GM18526 (cell line): Measurements from ENCODE around the gene PRR5.

Source experiments
- POLR2A ChIP-seq: IDR thresholded peaks from 3 replicates; pipeline ENCODE4 v1.6.1; 2011; ENCODE audit not compliant: insufficient read length; ENCODE audit errors: extremely low read depth

PRR5 gene

GRCh38 chr22:44701187-44701790 lies 715 bp upstream of the PRR5 start:
- no peak for TF ChIP-seq POLR2A

GRCh38 chr22:44702479-44703198 lies 635 bp downstream of the PRR5 start:
- no peak for TF ChIP-seq POLR2A

DNA sequence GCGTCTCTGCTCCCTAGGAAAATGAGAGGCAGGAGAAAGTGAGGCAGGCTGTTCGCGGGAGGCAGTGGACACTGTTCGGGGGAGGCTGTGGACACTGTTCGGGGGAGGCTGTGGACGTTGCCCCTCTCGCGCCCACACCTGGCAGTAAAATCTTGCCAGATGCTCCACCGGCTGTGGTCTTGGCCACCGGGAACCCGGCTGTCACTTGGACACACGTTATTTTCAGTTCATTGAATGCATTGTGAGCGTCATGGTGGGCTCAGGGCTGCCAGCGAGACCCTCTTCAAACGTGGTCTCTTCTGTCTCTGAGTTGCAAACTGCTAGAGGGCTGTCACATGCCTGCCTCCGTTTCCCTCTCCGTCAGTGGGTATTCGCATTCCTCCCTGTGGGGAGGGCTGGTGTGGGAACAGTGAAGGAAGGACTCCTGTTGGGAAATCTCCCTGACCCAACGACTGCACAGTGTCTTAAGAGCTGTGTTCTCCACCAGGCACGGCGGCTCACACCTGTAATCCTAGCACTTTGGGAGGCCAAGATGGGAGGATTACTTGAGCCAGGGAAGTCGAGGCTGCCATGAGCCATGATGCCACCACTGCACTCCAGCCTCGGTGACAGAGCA lies 1.4 kb downstream of the PRR5 start:
- TF ChIP-seq POLR2A: no peak

DNA sequence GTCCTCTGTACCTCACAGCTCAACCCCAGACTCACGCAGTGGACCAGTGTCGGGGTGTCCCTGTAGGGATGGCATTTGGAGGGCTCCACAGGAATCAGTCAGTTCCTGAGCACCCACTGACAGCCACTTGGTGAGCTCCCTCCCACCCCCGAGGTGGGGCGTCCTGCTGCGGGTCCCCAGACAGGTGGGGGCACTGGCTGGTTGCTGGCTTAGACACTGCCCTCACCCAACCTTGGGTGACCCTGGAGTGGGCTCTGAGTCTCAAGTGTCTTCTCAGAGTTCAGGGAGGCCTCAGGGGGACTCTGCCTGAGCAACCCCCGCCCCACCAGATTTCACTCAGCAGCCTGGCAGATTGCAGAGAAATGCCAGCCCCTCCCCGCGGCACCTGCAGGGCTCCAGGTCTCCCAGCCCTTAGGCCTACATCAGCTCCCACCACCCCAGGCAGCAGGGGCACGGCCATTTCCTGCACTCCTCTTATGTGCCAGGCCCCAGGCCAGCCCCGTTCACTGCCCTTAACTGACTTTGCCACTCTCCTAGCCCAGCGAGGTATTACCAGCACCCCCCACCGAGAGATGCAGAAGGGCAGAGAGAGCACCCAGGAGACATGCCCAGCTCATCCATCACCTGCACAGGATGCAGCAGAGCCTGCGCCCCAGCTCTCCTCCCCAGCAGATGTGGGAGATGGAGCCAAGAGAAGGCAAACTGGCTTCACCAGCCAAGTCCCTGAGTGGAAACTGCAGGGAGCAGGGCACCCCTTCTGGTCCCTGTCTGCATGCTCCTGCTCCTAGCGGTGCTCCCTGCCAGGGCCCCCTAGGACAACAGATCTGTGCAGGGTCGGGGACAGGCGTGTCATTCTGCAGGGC lies 2.4 kb downstream of the PRR5 start:
- TF ChIP-seq POLR2A: no peak

- no peak for TF ChIP-seq POLR2A
Measured at GRCh38 chr22:44705022-44705297, 3.0 kb downstream of the PRR5 start.

DNA sequence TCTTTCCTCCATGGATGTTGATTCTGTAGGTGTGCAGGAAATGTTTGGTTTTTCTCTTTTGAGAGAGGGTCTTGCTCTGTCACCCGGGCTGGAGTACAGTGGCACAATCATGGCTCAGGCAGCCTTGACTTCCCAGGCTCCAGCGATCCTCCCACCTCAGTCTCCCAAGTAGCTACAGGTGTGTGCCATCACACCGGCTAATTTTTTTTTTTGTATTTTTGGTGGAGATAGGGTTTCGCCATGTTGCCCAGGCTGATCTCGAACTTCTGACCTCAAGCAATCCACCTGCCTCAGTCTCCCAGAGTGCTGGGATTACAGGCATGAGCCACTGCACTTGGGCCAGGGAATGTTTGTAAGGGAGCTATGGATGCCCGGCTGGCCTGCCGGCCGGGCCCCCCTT lies 4.5 kb downstream of the PRR5 start:
- no peak for TF ChIP-seq POLR2A

DNA sequence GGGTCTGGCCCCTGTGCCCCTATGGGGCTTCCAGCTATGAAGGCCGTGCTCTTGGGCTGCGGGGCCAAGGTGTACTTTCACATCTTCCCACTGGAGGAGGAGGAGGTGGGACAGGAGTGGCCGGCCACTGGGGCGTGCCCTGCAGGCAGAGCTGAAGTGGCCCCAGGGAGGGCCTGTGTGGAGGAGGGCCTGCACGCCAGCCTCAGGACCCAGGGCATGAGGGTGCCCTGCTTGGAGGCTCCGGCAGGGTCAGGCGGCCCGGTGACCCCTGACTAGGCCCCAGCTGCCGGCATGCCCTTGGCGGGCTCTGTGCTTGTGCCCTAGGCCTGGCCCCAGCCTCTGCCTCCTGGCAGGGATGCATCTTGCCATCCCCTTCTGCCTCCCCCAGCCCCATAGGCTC lies 5.2 kb downstream of the PRR5 start:
- TF ChIP-seq POLR2A: no peak

DNA sequence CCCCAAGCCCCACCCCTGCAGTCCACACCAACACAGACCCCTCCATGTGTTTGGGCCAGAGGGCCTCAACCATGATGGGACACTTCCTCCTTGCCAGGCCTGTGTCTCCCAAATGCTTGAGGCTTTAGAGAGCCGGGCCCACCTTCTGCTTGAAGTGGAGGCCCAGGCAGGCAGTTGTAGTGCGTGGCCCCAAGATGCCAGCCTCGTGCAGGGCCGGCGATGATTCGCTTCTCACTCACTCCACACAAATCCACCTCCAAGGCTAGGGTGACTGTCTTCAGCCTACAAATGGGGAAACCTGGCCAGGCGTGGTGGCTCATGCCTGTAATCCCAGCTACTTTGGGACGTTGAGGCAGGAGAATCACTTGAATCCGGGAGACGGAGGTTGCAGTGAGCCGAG lies 5.7 kb downstream of the PRR5 start:
- no peak for TF ChIP-seq POLR2A

GRCh38 chr22:44709881-44710392 lies 7.9 kb downstream of the PRR5 start:
- TF ChIP-seq POLR2A: no peak

DNA sequence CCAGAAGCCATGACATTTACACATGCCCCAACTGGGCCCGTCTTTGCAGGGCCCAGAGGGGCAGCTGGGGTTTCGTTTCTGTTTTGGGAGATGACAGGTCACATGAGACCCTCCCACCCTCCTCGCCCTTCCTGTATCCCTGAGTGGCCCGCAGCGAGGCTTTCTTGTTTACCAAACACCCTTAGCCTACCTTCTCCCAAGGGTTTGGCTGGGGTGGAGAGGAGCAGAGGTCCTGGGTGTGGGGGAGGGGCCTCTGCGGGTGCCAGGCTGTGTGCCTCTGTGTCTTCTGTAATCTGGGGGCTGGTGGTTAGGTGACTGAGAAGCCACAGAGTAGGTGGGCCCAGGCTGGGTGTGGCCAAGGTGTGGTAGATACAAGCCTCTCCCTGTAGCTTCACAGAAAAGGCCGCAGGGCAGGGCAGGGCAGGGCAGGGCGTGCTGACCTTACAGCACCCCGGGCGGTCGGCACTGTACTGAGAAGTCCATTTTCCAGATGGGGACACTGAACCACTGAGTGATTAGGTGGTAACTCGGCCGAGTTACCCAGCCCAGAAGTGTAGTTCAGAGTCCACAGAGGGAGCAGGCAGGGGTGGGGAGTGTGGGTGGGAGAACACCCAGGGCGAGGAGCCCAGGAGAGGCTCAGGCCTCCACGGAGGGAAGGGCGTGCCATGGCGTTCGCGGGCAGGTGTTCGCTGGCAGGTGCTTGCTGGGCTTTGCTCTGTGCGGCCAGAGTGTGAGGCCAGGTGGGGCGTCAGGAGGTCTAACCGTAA lies 8.7 kb downstream of the PRR5 start:
- TF ChIP-seq POLR2A: no peak

GRCh38 chr22:44711241-44711560 lies 9.2 kb downstream of the PRR5 start:
- TF ChIP-seq POLR2A: no peak

DNA sequence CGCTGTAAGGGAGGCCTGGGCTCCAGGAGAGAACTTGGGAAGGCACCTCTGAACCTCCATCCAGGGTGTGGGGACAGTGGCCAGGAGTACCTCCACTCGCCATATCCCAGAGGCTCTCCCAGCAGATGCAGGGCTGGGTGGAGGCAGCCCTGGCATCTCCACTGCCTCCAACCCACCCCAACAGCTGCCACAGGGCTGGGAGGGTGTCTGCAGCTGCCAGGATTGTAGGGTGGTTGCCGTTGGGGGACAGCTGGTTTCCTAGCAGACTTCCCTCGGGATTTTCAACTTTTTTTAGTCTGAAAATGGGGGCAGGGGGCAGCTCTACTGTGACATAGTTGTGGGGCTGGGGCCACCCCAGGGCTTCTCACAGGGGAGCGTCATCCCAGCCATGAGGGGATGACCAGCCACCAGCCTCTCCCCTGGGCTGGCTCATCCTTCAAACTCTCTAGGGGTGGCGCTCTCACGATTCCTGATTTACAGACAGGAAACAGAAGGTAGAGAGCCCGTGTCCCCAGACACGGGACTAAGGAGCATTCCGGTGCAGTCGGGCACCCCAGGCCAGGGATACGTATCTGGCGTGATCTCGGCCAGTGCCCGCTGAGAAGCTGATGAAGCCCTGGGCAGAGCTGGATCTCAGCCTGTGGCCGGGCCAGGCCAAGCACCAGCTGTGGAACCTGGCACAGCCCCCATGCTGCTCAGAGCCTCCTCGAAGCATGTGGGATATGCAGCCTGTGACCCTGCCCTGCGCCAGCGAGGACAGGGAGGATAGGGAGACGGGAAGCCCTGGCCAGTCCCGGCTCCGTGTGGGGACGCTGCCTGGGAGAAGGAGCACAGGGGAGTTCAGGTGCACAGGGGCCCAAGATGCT lies 9.9 kb downstream of the PRR5 start:
- no peak for TF ChIP-seq POLR2A

DNA sequence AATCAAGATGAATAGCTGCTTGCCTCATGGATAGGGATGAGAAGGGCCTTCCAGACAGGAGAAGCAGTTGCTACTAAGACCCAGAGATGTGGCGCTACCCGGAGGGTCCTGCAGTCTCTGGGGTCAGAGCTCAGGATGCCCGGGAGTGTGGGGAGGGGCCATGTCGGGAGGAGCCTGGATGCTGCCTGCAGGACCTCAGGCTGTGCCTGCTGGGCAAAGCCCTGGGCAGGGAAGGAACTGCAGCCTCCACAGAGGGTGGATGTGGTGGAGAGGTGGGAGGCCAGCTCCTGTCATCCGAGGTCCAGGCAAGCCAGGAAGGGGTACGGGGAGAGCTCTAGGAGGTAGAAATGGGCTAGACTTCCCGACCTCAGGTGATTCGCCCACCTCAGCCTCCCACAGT lies 11.0 kb downstream of the PRR5 start:
- no peak for TF ChIP-seq POLR2A

DNA sequence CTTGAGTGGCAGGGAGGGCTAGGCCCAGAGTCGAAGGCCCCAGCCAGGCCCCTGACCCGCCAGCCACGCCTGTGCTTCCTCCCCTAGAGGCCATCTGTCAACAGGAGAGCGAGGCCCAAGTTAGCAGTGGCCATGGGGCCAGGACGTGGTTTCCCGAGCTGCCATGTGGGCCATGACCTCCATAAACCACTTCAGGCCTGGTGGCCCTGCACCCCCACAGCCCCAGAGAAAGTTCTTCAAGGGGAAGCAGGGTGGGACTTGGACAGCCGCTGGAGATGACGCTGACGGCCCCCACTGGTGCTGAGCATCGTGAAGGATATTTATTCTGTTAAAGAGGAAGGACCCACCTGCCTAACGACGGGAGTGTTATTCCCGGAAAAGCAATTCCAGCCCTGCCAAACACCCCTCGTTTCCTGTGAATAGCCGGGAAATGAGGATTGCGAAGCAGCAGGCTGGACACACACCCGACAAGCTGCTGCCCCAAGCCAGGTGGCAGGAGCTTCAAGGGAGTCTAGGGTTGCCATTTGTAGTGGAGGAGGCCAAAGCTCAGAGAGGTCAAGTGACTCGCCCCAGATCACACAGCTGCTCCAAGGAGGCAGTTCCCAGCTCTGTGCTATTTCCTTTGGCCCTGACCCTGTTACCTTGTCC lies 12.8 kb downstream of the PRR5 start:
- TF ChIP-seq POLR2A: no peak
